Chondrocyte (in vitro differentiated cells): ENCODE measurements around the gene RNF5. TPM values are rescaled to one million over a fixed set of nuclear protein-coding genes. Genes with fewer than 3 reads are reported as not detected.

ENCODE experiments used
- DNase-seq: peaks from one replicate; pipeline ENCODE4 v3.0.0; 2021; ENCODE audit warnings: mixed read lengths, low spot score
- H3K27ac Mint-ChIP-seq: one replicate; pipeline ENCODE4 v1.8.0; 2021; ENCODE audit warnings: mild to moderate bottlenecking, moderate library complexity, mixed read lengths; ENCODE audit not compliant: unreplicated experiment
- H3K27me3 Mint-ChIP-seq: 2 replicates; pipeline ENCODE4 v1.8.0; 2021; ENCODE audit warnings: low read depth, mixed read lengths
- H3K36me3 Mint-ChIP-seq: 2 replicates; pipeline ENCODE4 v1.8.0; 2021; ENCODE audit warnings: low read depth, mixed read lengths
- H3K4me1 Mint-ChIP-seq: 2 replicates; pipeline ENCODE4 v1.8.0; 2021; ENCODE audit warnings: low read depth, mild to moderate bottlenecking, mixed read lengths
- H3K4me3 Mint-ChIP-seq: one replicate; pipeline ENCODE4 v1.8.0; 2021; ENCODE audit warnings: mild to moderate bottlenecking, moderate library complexity, mixed read lengths; ENCODE audit not compliant: unreplicated experiment
- H3K9me3 Mint-ChIP-seq: 2 replicates; pipeline ENCODE4 v1.8.0; 2021; ENCODE audit warnings: low read depth, mixed read lengths
- CTCF ChIP-seq: fragments of 200-600 bp; sonication (generic); IDR thresholded peaks from 2 replicates; pipeline ENCODE4 v1.5.0; 2021; ENCODE audit warnings: antibody characterized with exemption, mild to moderate bottlenecking, moderate library complexity
- total RNA-seq: library from RNA; stranded (reverse); gene quantifications from 3 replicates; pipeline ENCODE4 v1.2.1, GENCODE V29; 2021

The RNF5 gene
- total RNA-seq, 1 donor from 2014 or later: 45.2 TPM

- no peak overlapping the region for H3K27ac Mint-ChIP-seq
- no peaks in the 10 kb centered on the region for H3K9me3 Mint-ChIP-seq
- peaks cover 38% of the 10 kb centered on the region for H3K4me1 Mint-ChIP-seq
- no peaks in the 10 kb centered on the region for H3K36me3 Mint-ChIP-seq
- no peak overlapping the region for H3K4me3 Mint-ChIP-seq
- H3K27me3 Mint-ChIP-seq: no peaks in the 10 kb centered on the region
- no peak for TF ChIP-seq CTCF
- no peak for DNase-seq
These were observed 28.0 kb upstream of the RNF5 start for GRCh38 chr6:32149932-32150870.

GRCh38 chr6:32151181-32151862 is 26.9 kb upstream of the RNF5 start:
- no peak for DNase-seq
- TF ChIP-seq CTCF: no peak
- Mint-ChIP-seq H3K4me1 (peaks cover 39% of the 10 kb centered on the region), H3K27ac (no peak overlapping the region), H3K27me3 (no peaks in the 10 kb centered on the region), H3K9me3 (no peaks in the 10 kb centered on the region), H3K4me3 (peak overlapping the region; percentile 54), H3K36me3 (peaks cover 3% of the 10 kb centered on the region)

- DNase-seq: no peak
- H3K27ac Mint-ChIP-seq: peak within 1 kb of the TSS; percentile 99
- TF ChIP-seq CTCF: no peak
- H3K36me3 Mint-ChIP-seq: peaks cover 3% of the 10 kb centered on the region
- H3K9me3 Mint-ChIP-seq: no peaks in the 10 kb centered on the region
- H3K4me1 Mint-ChIP-seq: peaks cover 33% of the 10 kb centered on the region
- peak within 1 kb of the TSS; percentile 99 for H3K4me3 Mint-ChIP-seq
- no peaks in the 10 kb centered on the region for H3K27me3 Mint-ChIP-seq
These were observed 26.1 kb upstream of the RNF5 start, which contains the start of gene PRRT1 for GRCh38 chr6:32151863-32152768. TSS of gene PRRT1 (minus strand) at chr6:32151939. CDS start at chr6:32151827, 112 bp downstream.

- Mint-ChIP-seq H3K27me3 (no peaks in the 10 kb centered on the region), H3K4me1 (peaks cover 33% of the 10 kb centered on the region), H3K27ac (peak overlapping the region; percentile 99), H3K36me3 (peaks cover 10% of the 10 kb centered on the region), H3K4me3 (peak overlapping the region; percentile 99), H3K9me3 (no peaks in the 10 kb centered on the region)
- no peak for DNase-seq
- no peak for TF ChIP-seq CTCF
These were observed 25.2 kb upstream of the RNF5 start for GRCh38 chr6:32152769-32153563.
